Endothelial cell of umbilical vein (primary cell): ENCODE data around the gene KDSR. TPM values are rescaled to one million over a fixed set of nuclear protein-coding genes. Genes with fewer than 3 reads are reported as not detected.

ENCODE experiments used
- BruUV-seq: library from RNA; stranded (reverse); fragments of 400-500 nt; replicated peaks from 2 replicates; lab custom pipeline; 2021; lab: Mats Ljungman, UMichigan
- CTCF ChIA-PET: fragments of 300-600, 350-600 bp; sonication (Branson Sonifier 250); formaldehyde crosslinking; loops from one replicate; lab custom pipeline; 2021; ENCODE audit warnings: antibody characterized with exemption, inconsistent platforms; lab: Charles Lee
- POLR2A ChIA-PET: fragments of 300-600, 350-600 bp; sonication (Branson Sonifier 250); formaldehyde crosslinking; loops from one replicate; lab custom pipeline; 2021; ENCODE audit warnings: antibody characterized with exemption, inconsistent platforms; lab: Charles Lee
- DNase-seq: peaks from one replicate; pipeline ENCODE4 v3.0.0-alpha.2; 2011; ENCODE audit warnings: low read depth, low spot score
- FAIRE-seq: peaks from 2 replicates; lab custom pipeline; 2011; peaks lifted over from hg19 to GRCh38; lab: Jason Lieb, UNC
- H2AFZ ChIP-seq: 2 replicates; pipeline ENCODE4 v1.6.0; 2012; ENCODE audit warnings: low read depth, low read length, control low read depth, inconsistent platforms
- H3K27ac ChIP-seq: 2 replicates; pipeline ENCODE4 v1.5.1; 2011; ENCODE audit warnings: low read depth, mild to moderate bottlenecking, control low read depth, low read length, moderate library complexity; ENCODE audit not compliant: insufficient read depth
- H3K27me3 ChIP-seq, 2 experiments: 2 replicates each; pipeline versions ENCODE4 v1.6.0 to v1.6.1; 2011; ENCODE audit warnings: low read length in 2 of 2, mixed read lengths in 1 of 2; ENCODE audit not compliant: control insufficient read depth in 2 of 2, insufficient read depth in 2 of 2
- H3K36me3 ChIP-seq, 2 experiments: 2 replicates in 1 of 2; 3 replicates in 1 of 2; pipeline ENCODE4 v1.5.1; 2011; ENCODE audit warnings: low read length in 2 of 2, mild to moderate bottlenecking in 1 of 2, moderate library complexity in 1 of 2; ENCODE audit not compliant: control insufficient read depth in 2 of 2, insufficient read depth in 2 of 2; ENCODE audit errors: extremely low read depth in 1 of 2
- H3K4me1 ChIP-seq: 3 replicates; pipeline ENCODE4 v1.5.1; 2011; ENCODE audit warnings: mild to moderate bottlenecking, low read length; ENCODE audit not compliant: control insufficient read depth, insufficient read depth; ENCODE audit errors: extremely low read depth
- H3K4me2 ChIP-seq: 2 replicates; pipeline ENCODE4 v1.6.1; 2011; ENCODE audit warnings: low read length, control low read depth, mixed read lengths; ENCODE audit not compliant: insufficient read depth
- H3K4me3 ChIP-seq, 3 experiments: fragments of 200-600 bp in 1 of 3; sonication (generic), shearing (Covaris generic) in 1 of 3; replicated peaks in 1 of 3; 2 replicates each; pipeline ENCODE4 v1.5.1; 2011 to 2016; ENCODE audit warnings: control low read depth in 3 of 3, low read length in 3 of 3, mild to moderate bottlenecking in 2 of 3, inconsistent platforms in 1 of 3, low read depth in 1 of 3, moderate library complexity in 1 of 3; ENCODE audit not compliant: insufficient read depth in 1 of 3
- H3K79me2 ChIP-seq: 2 replicates; pipeline ENCODE4 v1.6.0; 2012; ENCODE audit warnings: low read length, inconsistent platforms; ENCODE audit not compliant: control insufficient read depth, insufficient read depth
- H3K9ac ChIP-seq: replicated peaks from 2 replicates; pipeline ENCODE3; 2011; ENCODE audit warnings: low read length, control low read depth; ENCODE audit not compliant: insufficient read depth; ENCODE audit errors: extremely low read depth
- H3K9me1 ChIP-seq: replicated peaks from 3 replicates; pipeline ENCODE4 v1.6.0; 2011; ENCODE audit warnings: mild to moderate bottlenecking, low read length; ENCODE audit not compliant: control insufficient read depth, insufficient read depth; ENCODE audit errors: extremely low read depth
- H3K9me3 ChIP-seq: replicated peaks from 2 replicates; pipeline ENCODE4 v1.5.1; 2012; ENCODE audit warnings: low read length, inconsistent platforms; ENCODE audit not compliant: control insufficient read depth, insufficient read depth
- H4K20me1 ChIP-seq: replicated peaks from 2 replicates; pipeline ENCODE3; 2011; ENCODE audit warnings: mild to moderate bottlenecking, low read length; ENCODE audit not compliant: control insufficient read depth, insufficient read depth; ENCODE audit errors: extremely low read depth
- CTCF ChIP-seq, 2 donors: IDR thresholded peaks; 1 replicate in 1 of 2; 2 replicates in 1 of 2; pipeline ENCODE4 v1.5.1; 2011; ENCODE audit warnings: low read length in 2 of 2, mild to moderate bottlenecking in 2 of 2, moderate library complexity in 2 of 2, control low read depth in 1 of 2, inconsistent platforms in 1 of 2, low read depth in 1 of 2; ENCODE audit not compliant: insufficient read depth in 1 of 2; ENCODE audit errors: extremely low read depth in 1 of 2
- EZH2 ChIP-seq: IDR thresholded peaks from 2 replicates; pipeline ENCODE4 v1.6.1; 2012; ENCODE audit warnings: borderline replicate concordance, low read depth, mild to moderate bottlenecking, moderate library complexity, low read length, inconsistent platforms; ENCODE audit not compliant: severe bottlenecking
- FOS ChIP-seq: IDR thresholded peaks from 2 replicates; pipeline ENCODE4 v1.6.1; 2011; ENCODE audit warnings: mild to moderate bottlenecking, low read length, moderate library complexity, borderline replicate concordance; ENCODE audit not compliant: insufficient read depth
- GATA2 ChIP-seq: IDR thresholded peaks from 2 replicates; pipeline ENCODE4 v1.7.0; 2011; ENCODE audit warnings: low read depth, mild to moderate bottlenecking, moderate library complexity, mixed read lengths, low read length; ENCODE audit not compliant: insufficient read length, insufficient read depth
- JUN ChIP-seq: IDR thresholded peaks from 2 replicates; pipeline ENCODE4 v1.6.1; 2011; ENCODE audit warnings: borderline replicate concordance, low read depth; ENCODE audit not compliant: insufficient read length, insufficient read depth
- MAX ChIP-seq: IDR thresholded peaks from 2 replicates; pipeline ENCODE4 v1.6.1; 2011; ENCODE audit not compliant: insufficient read depth, insufficient read length
- MYC ChIP-seq: IDR thresholded peaks from one replicate; pipeline ENCODE4 v1.6.1; 2011; ENCODE audit warnings: mild to moderate bottlenecking, low read depth, low read length
- POLR2A ChIP-seq: IDR thresholded peaks from 2 replicates; pipeline ENCODE4 v1.6.1; 2012; ENCODE audit warnings: low read depth, mild to moderate bottlenecking, control low read depth, low read length
- POLR2AphosphoS5 ChIP-seq: IDR thresholded peaks from 2 replicates; pipeline ENCODE4 v1.6.1; 2012; ENCODE audit warnings: low read depth, mild to moderate bottlenecking, control low read depth, low read length, moderate library complexity; ENCODE audit not compliant: insufficient read depth
- dilution Hi-C: fragments of 300-500 bp; cut with MboI; formaldehyde crosslinking; loops from one replicate; pipeline ENCODE4 v1.15.0; 2019; ENCODE audit warnings: low sequenced_read_pairs; ENCODE audit not compliant: extremely low pct_ligation_motif_present
- intact Hi-C: fragments of 100-400 bp; cut with micrococcal nuclease; formaldehyde crosslinking; loops from one replicate; pipeline ENCODE4 v1.10.0; 2022
- polyA plus RNA-seq, 4 experiments: library from polyadenylated mRNA; depleted of rRNA in 3 of 4; stranded (reverse) in 3 of 4; unstranded in 1 of 4; fragments of >200 nt; gene quantifications; 2 replicates each; pipeline versions ENCODE4 v1.2.1 to v1.2.3, GENCODE V29; 2011 to 2012; ENCODE audit warnings: missing spikeins in 1 of 4
- total RNA-seq: library from RNA; stranded (reverse); gene quantifications from 2 replicates; pipeline ENCODE4 v1.2.3, GENCODE V29; 2021

KDSR gene
- total and polyA plus RNA-seq, 2 donors (not counting 3 experiments of a cell fraction or from before 2014, with no cell fraction given): 17.1 to 43.1 TPM

GRCh38 chr18:63317556-63317946 lies 49.5 kb downstream of the KDSR start:
- Histone ChIP-seq H3K27ac (no peak overlapping the region), H3K36me3 (no peaks in the 10 kb centered on the region), H2AFZ (no peak overlapping the region), H3K9ac (no peak overlapping the region), H3K4me2 (peak overlapping the region; percentile 8), H4K20me1 (no peaks in the 10 kb centered on the region), H3K4me1 (peaks cover 21% of the 10 kb centered on the region), H3K4me3 (no peak overlapping the region), H3K9me3 (no peaks in the 10 kb centered on the region), H3K9me1 (no peaks in the 10 kb centered on the region), H3K27me3 (peaks cover 0 to 9% of the 10 kb centered on the region in 2 experiments), H3K79me2 (no peaks in the 10 kb centered on the region)
- ChIA-PET CTCF (interaction anchor here (1.0 to 3.9 kb wide), 5 partner anchors 10 to 300 kb away, joined by 5 to 30 read pairs (median 9); no protein-coding TSS in a partner anchor), POLR2A (no interaction called here)
- dilution Hi-C loops: no loop called here
- no peak for FAIRE-seq
- TF ChIP-seq GATA2: no peak
- no peak for TF ChIP-seq MAX
- no peak for TF ChIP-seq POLR2AphosphoS5
- TF ChIP-seq POLR2A: no peak
- TF ChIP-seq EZH2: no peak
- no peak for TF ChIP-seq JUN
- TF ChIP-seq CTCF (IDR thresholded peaks at IDR 0.05; ENCODE audit: extremely low read depth in 1 of 2, insufficient read depth in 1 of 2, low read depth in 1 of 2, low read length in 2 of 2): no peak
- no peak for TF ChIP-seq MYC
- TF ChIP-seq FOS: no peak
- no TSS peak for BruUV-seq
- no peak for DNase-seq
- intact Hi-C loops: loop anchor here (10.0 kb wide), 1 partner anchor 723 kb away; no protein-coding TSS in a partner anchor
